NCI-H2081 (cell line): ENCODE measurements around the gene TEX22.

Source experiments
- DNase-seq, 2 experiments: peaks; one replicate each; lab custom pipeline; 2025; lab: John Stamatoyannopoulos, UW

TEX22 gene

DNA sequence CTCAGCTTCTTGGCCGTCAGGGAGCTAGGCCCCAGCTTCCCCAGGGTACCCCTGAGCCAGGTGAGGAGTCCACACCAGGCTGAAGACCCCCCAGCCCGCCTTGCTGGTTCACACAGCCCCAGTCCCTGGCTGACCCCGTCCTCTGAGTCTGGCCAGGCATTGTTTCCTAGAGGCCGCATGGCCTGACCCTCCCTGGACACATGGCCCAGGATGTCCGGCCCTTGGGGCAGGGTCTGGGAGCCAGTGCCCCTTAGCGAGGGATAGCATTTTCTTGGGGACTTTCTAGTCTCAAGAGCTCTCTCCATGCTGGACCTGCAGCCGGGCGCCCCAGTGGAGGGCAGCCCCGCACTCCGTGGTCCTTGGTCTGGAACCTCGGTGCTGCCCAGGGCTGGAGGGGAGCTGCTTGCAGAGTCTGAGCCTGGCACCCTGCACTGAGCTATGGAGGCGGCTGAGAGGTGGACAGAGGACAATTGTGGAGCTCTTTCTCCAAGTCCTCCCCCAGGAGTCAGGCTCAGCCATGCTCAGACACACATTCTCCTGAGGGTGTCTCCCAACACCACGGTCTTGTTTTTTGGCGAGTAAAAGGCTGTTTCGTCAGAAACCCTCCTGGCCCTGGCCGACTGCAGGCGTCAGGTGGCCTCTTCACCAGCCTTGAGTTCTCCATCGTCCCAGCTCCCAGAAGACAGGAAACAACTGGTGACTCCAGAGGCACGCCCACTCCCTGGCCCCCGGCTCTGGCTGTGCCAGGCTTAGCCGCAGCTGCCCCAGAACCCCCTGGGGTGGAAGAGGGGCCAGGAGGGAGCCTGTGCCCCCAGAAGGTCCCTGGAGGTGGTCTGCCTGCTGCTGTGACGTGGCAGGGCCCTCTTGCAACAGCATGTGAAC lies 58.6 kb downstream of the TEX22 start:
- no peak for DNase-seq

DNA sequence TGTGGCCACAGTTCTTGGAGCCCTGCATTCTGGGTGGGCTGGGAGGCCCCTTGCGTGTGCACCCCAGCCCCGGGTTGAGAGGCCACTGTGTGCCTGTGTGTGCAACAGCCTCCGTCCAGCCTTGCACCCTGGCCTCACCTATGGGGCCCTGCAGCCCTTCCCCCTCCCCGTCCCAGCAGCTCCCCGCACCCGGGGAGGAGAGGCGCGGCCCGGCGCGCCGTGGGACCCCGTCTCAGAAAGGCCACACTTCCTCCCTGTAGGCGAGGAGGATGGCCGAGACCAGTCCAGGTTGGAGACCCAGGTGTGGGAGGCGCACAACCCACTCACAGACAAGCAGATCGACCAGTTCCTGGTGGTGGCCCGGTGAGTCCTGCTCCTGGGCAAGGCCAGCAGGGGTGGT lies 59.7 kb downstream of the TEX22 start:
- DNase-seq, result no peak

DNA sequence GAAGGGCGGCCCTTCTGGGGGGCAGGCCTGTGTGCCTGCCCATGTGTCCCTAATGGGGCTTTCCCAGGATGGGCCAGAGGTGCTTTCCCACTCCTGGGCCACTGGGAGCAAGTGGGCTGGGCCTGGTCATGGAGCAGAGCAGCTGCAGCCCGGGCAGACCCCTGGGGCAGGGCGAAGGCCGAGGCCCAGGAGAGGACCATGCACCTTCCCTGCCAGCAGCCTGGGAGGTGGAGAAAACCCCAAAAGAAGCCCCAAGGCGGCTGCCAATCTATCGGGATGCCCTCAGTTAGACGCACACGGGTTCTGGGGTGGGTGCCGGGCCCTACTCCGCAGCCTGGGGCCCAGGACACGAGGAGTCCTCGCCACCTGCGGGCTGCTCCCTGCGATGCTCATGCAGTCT lies 60.2 kb downstream of the TEX22 start:
- no peak for DNase-seq

DNA sequence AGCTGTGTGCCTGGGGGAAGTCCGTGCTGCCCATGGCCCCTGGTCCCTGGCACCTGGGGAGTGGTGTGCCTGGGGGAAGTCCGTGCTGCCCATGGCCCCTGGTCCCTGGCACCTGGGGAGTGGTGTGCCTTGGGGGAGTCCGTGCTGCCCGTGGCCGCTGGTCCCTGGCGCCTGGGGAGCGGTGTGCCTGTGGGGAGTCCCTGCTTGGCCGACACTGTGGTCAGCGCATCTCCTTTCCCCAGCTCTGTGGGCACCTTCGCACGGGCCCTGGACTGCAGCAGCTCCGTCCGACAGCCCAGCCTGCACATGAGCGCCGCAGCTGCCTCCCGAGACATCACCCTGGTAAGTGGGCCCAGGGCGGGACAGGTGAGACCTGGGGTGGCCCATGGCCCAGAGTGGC lies 61.8 kb downstream of the TEX22 start:
- no peak for DNase-seq

DNA sequence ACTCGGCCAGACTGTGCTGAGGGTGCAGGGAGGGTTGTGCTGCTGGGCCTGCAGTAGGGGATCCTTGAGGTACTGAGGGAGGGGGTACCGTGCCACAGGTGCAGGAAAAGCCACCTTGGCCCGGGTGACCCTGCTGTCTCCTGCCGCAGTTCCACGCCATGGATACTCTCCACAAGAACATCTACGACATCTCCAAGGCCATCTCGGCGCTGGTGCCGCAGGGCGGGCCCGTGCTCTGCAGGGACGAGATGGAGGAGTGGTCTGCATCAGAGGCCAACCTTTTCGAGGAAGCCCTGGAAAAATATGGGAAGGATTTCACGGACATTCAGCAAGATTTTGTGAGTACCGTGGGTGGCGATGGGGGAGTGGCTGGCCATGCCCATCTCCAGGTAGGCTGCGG lies 62.3 kb downstream of the TEX22 start:
- DNase-seq, result no peak

DNA sequence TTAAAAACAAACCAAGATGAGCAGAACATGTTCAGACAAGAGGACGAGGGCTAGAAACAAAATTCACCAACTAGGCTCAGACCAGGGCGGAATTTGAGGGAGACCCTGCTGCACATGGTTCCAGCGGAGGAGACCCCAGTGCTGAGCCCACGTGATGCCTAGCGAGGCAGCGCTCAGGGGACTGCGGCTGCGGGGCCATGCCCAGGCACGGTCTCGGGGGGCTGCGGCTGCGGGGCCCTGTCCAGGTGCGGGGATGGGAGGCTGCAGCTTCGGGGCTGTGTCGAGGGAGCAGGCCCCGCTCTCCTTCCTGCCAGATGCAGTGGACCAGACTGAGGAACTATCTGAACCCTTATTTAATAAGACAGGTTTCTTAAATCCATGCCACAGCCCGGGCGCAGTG lies 63.6 kb downstream of the TEX22 start:
- no peak for DNase-seq
